Activated T-cell treated with anti-CD3 and anti-CD28 coated beads, Interleukin-2, amount 50 U/mL, for 24 hours (primary cell): Measurements from ENCODE around the gene B4GALT1.

Experiments used
- DNase-seq: peaks from one replicate; pipeline ENCODE4 v3.0.0-alpha.2; 2020
- H3K27ac Mint-ChIP-seq: 2 replicates; pipeline ENCODE4 v1.8.0; 2020; ENCODE audit warnings: mild to moderate bottlenecking, mixed read lengths
- H3K27me3 Mint-ChIP-seq: 2 replicates; pipeline ENCODE4 v1.8.0; 2020; ENCODE audit warnings: mixed read lengths
- H3K36me3 Mint-ChIP-seq: 2 replicates; pipeline ENCODE4 v1.8.0; 2020; ENCODE audit warnings: low read depth, mixed read lengths
- H3K4me1 Mint-ChIP-seq: 2 replicates; pipeline ENCODE4 v1.8.0; 2020; ENCODE audit warnings: low read depth, mixed read lengths
- H3K4me3 Mint-ChIP-seq: 2 replicates; pipeline ENCODE4 v1.8.0; 2020; ENCODE audit warnings: mild to moderate bottlenecking, moderate library complexity, mixed read lengths
- H3K9me3 Mint-ChIP-seq: 2 replicates; pipeline ENCODE4 v1.8.0; 2020; ENCODE audit warnings: mixed read lengths

B4GALT1 gene

DNA sequence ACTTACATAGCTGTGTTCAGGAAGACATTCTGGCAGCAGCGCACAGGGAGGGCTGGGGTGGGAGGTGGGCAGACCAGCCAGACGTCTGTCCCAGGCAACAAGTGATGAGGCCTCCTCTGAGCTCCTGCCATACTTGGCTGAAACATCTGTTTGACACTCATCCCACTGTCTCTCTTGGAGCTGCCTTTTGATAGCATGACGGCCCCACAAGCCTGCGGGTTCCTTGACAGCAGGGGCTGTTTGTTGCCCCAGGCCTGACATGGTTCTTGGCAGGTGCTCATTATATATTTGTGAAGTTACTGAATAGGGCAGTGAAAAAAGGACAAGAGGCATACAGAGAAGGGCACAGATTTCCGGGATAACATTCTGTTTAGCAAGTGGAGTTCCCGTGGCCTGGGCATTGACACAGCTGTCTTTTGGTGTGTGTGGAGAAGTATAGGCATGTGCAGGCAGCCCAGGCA lies 22.2 kb upstream of the B4GALT1 start:
- Mint-ChIP-seq H3K27ac (no peak overlapping the region), H3K27me3 (no peaks in the 10 kb centered on the region), H3K4me3 (no peak overlapping the region), H3K9me3 (no peaks in the 10 kb centered on the region), H3K4me1 (peaks cover 6% of the 10 kb centered on the region), H3K36me3 (no peaks in the 10 kb centered on the region)
- no peak for DNase-seq

DNA sequence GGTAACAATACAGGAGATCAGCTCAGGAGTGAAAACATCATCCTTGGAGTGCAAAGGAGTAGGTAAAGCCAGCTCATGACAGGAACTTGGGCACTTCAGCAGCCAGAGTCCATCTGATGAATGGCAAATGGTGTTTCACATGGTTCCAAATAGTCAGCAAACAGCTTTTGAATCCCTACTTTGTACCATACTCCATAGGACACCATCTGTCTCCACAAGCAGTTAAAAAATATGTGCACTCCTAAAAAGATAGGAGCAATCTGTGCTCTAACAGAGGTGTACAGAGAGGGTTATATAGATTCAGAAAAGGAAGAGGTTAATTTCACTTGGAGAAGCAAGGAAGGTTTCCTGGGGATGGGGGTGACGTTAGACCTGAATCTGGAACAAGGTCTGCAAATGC lies 21.6 kb upstream of the B4GALT1 start:
- Mint-ChIP-seq H3K27me3 (no peaks in the 10 kb centered on the region), H3K9me3 (no peaks in the 10 kb centered on the region), H3K36me3 (no peaks in the 10 kb centered on the region), H3K27ac (no peak overlapping the region), H3K4me1 (peaks cover 6% of the 10 kb centered on the region), H3K4me3 (no peak overlapping the region)
- no peak for DNase-seq

DNA sequence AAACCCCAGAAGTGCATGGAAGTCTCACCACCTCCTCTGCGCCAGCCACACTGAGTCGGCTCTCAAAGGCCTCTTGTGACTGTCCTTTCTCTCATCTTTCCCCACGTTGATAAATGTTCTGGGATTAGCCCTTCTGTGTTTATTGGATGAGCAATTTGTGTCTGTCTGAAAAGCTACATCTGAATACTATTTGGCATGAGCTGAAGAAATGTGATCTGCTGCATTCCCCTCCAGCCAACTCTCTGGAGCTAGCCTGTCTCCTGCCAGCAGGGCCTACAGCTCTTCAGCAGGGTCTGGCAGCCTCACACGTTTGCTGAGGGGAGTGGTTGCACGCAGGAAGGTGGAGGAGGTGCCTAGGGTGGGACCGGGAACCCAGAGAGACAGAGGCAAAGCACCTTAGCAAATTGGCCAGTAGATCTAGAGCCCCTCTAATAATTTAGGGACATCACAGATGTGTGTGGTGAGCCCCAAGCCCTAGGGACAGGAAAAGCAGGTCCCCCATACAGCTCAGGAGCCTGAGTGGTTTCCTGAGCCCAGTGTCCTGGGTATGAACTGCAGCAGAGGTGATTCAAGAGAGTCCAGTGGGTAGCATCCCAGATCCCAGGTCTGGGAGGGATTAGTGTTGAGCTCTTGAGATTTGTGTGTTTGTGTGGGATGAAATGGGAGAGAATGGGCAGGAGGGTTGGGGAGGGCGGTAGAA lies 20.5 kb upstream of the B4GALT1 start:
- Mint-ChIP-seq H3K27ac (no peak overlapping the region), H3K9me3 (no peaks in the 10 kb centered on the region), H3K27me3 (no peaks in the 10 kb centered on the region), H3K4me3 (no peak overlapping the region), H3K36me3 (no peaks in the 10 kb centered on the region), H3K4me1 (peaks cover 6% of the 10 kb centered on the region)
- no peak for DNase-seq

DNA sequence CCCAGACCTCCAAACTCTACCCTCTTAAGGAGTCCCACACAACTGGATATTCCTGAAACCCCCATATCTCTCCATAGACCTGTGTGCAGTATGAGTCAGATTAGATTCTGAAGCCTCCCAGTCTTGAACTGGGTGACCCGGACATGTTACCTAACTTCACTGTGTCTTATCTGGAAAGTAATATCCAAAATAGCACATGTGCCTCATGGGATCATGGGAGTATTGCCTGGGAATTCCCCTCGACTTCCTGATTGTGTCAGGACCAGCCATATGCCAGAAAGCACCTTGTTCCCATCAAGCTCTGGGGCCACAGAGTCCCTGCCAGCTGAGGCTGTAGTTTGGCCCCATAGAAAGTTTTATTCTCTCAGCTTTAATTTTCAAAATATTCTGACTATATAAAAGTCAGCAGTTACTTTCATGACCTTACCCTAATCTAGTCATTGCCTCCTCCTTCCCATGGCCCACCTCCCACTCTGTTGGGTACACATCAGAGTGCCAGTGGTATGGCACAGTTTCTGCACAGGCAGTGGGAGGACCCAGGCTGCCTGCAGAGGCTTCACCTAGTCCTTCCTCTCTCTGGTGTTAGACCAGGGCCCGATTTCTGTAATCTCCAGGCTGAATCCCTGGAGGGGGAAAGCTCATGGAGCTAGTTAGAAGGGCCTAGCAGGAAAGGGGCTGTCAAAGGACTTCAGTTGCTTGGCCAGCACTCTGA lies 19.5 kb upstream of the B4GALT1 start:
- H3K36me3 Mint-ChIP-seq, result no peaks in the 10 kb centered on the region
- no peaks in the 10 kb centered on the region for H3K27me3 Mint-ChIP-seq
- H3K4me1 Mint-ChIP-seq, result peaks cover 6% of the 10 kb centered on the region
- no peak for DNase-seq
- no peaks in the 10 kb centered on the region for H3K9me3 Mint-ChIP-seq
- H3K4me3 Mint-ChIP-seq, result no peak overlapping the region
- no peak overlapping the region for H3K27ac Mint-ChIP-seq

DNA sequence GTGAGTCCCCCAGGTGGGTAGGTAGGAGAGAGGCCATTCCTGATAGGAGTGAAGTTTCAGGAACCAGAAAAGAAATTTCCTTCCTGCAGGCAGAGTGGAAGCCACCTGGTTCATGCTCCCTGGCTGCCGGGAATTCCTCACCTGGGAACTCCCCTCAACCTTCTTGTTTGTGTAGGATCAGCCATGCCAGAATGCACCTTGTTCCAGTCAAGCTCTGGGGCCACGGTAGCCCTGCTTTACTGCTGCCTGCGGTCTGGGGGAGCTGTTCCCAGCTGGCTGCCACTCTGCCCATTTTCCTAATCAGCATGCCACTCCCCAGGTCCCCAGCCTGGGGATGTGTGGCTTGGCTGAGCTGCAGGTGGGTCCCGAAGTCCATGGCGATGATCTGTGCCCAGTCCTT lies 18.7 kb upstream of the B4GALT1 start:
- no peak overlapping the region for H3K4me3 Mint-ChIP-seq

DNA sequence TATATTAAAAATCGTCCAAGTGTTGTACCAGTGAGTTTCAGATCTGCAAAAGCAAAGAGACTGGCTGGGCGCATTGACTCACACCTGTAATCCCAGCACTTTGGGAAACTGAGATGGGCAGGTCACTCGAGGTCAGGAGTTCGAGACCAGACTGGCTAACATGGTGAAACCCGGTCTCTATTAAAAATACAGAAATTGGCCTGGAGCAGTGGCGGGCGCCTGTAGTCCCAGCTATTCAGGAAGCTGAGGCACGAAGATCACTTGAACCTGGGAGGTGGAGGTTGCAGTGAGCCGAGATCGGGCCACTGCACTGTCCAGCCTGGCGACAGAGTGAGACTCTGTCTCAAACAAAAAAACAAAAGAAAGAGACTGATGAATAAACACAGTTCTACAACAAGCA lies 18.3 kb upstream of the B4GALT1 start:
- H3K36me3 Mint-ChIP-seq, result no peaks in the 10 kb centered on the region
- H3K4me1 Mint-ChIP-seq, result peaks cover 6% of the 10 kb centered on the region
- DNase-seq, result no peak
- no peak overlapping the region for H3K27ac Mint-ChIP-seq
- no peaks in the 10 kb centered on the region for H3K9me3 Mint-ChIP-seq
- H3K27me3 Mint-ChIP-seq, result no peaks in the 10 kb centered on the region
- no peak overlapping the region for H3K4me3 Mint-ChIP-seq

More for the DNA sequence above, 18.7 kb upstream of the B4GALT1 start:
- Mint-ChIP-seq H3K36me3 (no peaks in the 10 kb centered on the region), H3K27ac (no peak overlapping the region), H3K27me3 (no peaks in the 10 kb centered on the region), H3K4me1 (peaks cover 6% of the 10 kb centered on the region), H3K9me3 (no peaks in the 10 kb centered on the region)
- DNase-seq, result no peak

DNA sequence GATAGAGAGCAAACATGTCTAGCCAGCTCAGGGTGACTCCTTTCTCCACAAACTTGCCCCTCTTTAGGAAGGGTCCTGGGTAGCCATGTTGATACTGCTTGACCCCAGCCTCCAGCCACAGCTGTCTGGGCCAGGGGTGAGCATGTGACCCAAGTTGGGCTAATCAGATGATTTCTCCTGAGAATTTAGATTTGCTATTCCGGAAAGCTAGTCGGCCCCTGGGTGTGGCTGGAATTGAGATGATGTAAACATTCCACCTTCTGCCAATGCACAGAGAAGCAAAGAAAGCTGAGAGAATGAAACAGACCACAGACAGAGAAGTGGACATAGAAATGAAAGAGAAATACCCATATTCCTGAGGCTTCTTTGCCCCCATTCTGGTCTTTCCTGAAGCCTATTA lies 17.8 kb upstream of the B4GALT1 start:
- H3K4me3 Mint-ChIP-seq, result no peak overlapping the region
- DNase-seq, result no peak
- H3K36me3 Mint-ChIP-seq, result no peaks in the 10 kb centered on the region
- no peaks in the 10 kb centered on the region for H3K9me3 Mint-ChIP-seq
- H3K27ac Mint-ChIP-seq, result no peak overlapping the region
- H3K4me1 Mint-ChIP-seq, result peaks cover 6% of the 10 kb centered on the region
- H3K27me3 Mint-ChIP-seq, result no peaks in the 10 kb centered on the region

DNA sequence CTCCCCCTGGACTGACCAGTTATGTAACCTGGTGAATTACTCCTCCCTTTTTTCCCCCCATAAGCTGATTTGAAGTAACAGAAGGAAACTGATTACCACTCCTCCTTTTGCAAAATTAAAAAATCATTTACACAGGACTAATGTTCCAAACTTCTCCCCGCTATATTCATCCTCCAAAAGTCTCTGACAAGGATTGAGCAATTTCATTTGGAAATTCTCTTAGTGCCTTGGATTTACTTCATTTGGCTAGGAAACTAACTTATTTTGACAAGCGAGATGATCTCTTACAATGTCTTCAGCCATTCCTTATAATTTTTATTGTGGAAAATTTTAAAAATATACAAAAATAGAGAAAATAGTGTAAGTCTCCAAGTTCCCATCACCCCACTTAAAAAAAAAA lies 15.4 kb upstream of the B4GALT1 start:
- Mint-ChIP-seq H3K36me3 (no peaks in the 10 kb centered on the region), H3K27me3 (no peaks in the 10 kb centered on the region), H3K27ac (no peak overlapping the region), H3K9me3 (no peaks in the 10 kb centered on the region), H3K4me3 (no peak overlapping the region), H3K4me1 (peaks cover 6% of the 10 kb centered on the region)
- DNase-seq, result no peak

DNA sequence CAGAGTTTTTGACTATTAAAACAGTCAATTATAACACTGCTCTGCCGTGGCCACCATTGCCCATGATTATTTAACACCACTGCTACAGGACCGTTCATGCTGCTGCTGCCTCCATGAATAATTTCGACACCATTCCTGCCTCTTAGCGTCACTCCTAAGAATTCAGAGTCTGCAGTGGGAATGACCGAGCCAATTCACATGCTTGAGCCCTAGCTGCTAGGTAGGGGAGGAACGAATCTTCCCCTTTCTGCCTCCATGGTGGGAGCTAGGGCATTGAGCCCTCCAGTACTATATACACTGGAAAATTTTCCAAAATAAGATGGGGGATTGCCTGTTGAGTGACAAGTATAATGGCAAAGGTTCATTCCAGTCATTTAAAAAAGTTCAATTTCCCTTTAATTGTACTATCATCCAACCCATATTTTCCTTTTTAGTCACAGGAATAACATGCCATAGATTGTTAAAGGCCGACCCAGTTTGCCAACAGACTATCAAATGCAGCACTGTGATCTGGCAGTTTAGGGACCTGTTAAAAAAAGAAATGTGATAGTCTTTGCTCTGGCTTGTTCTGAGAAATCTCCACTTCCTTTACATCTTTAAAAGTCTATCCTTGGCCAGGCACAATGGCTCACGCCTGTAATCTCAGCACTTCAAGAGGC lies 13.5 kb upstream of the B4GALT1 start:
- H3K27me3 Mint-ChIP-seq, result no peaks in the 10 kb centered on the region
- DNase-seq, result no peak
- no peak overlapping the region for H3K27ac Mint-ChIP-seq
- H3K4me3 Mint-ChIP-seq, result no peak overlapping the region
- no peaks in the 10 kb centered on the region for H3K4me1 Mint-ChIP-seq
- H3K36me3 Mint-ChIP-seq, result no peaks in the 10 kb centered on the region
- no peaks in the 10 kb centered on the region for H3K9me3 Mint-ChIP-seq

DNA sequence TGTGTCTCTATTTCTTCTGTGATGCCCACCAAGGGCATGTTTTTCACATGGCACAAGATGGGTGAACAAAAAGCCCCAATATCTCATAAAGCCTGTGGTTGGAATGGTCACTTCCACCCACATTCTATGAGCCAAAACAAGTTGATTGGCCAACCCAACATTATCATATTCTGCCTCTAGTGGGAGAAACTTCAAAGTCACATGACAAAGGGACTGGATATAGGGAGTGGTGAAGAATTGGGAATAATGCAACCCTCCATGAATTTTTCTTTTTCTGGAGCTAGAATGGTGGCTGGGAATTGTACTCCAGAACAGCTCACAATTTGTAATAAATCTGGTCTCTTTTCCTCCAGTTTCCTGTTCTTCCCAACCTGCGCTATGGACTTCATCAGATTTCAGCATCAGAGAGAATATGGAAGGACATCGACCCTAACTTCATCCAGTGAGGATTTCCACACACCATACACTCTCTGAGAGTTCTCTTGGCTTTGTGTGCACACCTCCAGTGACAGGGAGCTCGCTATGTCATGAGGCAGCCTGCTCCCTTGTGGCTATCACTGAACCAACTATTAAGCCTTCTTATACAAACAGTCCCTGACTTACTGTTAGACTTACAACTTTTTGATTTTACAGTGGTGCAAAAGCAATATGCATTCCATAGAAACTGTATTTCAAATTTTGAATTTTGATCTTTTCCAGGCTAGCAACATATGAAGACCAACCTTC lies 12.0 kb upstream of the B4GALT1 start:
- no peak overlapping the region for H3K27ac Mint-ChIP-seq
- no peak overlapping the region for H3K4me3 Mint-ChIP-seq
- no peaks in the 10 kb centered on the region for H3K4me1 Mint-ChIP-seq
- no peaks in the 10 kb centered on the region for H3K27me3 Mint-ChIP-seq
- no peaks in the 10 kb centered on the region for H3K9me3 Mint-ChIP-seq
- DNase-seq, result no peak
- no peaks in the 10 kb centered on the region for H3K36me3 Mint-ChIP-seq

DNA sequence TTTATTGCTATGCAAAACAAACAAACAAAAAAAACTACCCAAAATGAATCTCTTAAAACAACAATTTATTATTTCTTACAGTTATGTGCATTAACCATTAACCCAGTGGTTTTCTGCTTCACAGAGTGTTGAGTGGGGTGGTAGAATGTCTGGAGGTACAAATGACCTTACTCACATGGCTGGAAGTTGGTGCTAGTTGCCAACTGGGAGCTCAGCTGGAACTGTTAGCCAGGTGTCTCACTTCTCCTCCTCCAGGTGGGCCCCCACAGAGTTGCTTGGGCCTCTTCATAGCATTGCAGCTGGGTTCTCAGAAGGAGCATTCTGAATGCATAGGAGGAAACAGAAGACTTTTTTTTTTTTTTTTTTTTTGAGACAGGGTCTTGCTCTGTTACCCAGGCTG lies 10.5 kb upstream of the B4GALT1 start:
- H3K27ac Mint-ChIP-seq, result no peak overlapping the region
- no peaks in the 10 kb centered on the region for H3K27me3 Mint-ChIP-seq
- H3K4me3 Mint-ChIP-seq, result no peak overlapping the region
- no peaks in the 10 kb centered on the region for H3K36me3 Mint-ChIP-seq
- DNase-seq, result no peak
- no peaks in the 10 kb centered on the region for H3K9me3 Mint-ChIP-seq
- H3K4me1 Mint-ChIP-seq, result no peaks in the 10 kb centered on the region

DNA sequence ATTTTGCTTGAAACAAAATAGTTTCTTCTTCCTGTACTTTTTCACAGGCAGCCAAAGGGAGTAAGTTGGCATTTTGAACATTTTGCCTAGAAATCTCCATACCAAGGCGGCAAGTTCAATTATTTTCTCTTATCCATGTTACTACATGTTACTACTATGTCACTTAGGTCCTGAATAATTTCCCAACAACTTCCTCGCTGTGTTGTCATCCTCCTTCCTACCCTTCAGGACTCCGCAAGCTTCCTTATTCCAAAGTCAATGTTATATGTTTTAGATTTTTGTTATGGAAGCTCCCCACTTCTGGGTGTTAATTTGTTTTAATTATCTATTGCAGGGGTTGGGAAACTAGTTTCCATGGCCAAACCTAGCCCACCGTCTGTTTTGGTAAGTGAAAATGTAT lies 9.9 kb upstream of the B4GALT1 start:
- no peak for DNase-seq
- H3K27ac Mint-ChIP-seq, result no peak overlapping the region
- H3K36me3 Mint-ChIP-seq, result no peaks in the 10 kb centered on the region
- peaks cover 3% of the 10 kb centered on the region for H3K4me1 Mint-ChIP-seq
- H3K4me3 Mint-ChIP-seq, result no peak overlapping the region
- no peaks in the 10 kb centered on the region for H3K9me3 Mint-ChIP-seq
- H3K27me3 Mint-ChIP-seq, result no peaks in the 10 kb centered on the region

DNA sequence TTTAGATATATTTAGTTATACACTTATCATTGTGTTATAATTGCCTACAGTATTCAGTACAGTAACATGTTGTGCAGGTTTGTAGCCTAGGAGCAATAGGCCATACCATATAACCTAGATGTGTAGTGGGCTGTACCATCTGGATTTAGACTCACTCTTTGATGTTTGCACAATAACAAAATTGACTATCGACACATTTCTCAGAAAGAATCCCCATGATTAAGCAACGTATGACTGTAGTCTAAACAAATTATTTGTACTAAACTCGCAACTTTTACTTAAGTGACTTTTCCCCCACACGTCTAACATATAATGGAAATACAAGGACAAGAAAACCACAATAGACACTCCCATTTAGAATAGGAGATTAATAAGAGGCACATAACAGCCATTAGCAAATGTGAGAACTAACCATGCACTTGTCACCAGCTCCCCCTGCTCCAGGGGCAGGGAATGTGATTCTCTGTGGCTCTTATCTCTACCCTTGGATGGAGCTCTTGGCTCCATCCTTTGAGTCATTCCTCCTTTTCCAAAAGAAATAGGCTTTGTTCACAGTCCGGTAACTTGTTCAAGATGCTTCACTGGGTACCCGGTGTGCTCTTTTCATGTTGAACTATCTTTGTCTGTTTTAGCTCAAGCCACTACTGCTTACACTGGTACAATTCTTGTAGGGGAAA lies 8.7 kb upstream of the B4GALT1 start:
- Mint-ChIP-seq H3K4me1 (peaks cover 5% of the 10 kb centered on the region), H3K4me3 (no peak overlapping the region), H3K9me3 (no peaks in the 10 kb centered on the region), H3K27ac (no peak overlapping the region), H3K36me3 (no peaks in the 10 kb centered on the region), H3K27me3 (no peaks in the 10 kb centered on the region)
- no peak for DNase-seq
